KMS-11 (cell line): Measurements from ENCODE around the gene OCRL.

Experiments used
- H2AFZ ChIP-seq: fragments of 200-600 bp; sonication (generic); 2 replicates; pipeline ENCODE4 v1.6.1; 2016; ENCODE audit warnings: antibody characterized with exemption, mixed run types, low read depth
- H3K27ac ChIP-seq: fragments of 200-600 bp; sonication (generic); 2 replicates; pipeline ENCODE4 v1.6.1; 2016; ENCODE audit warnings: mild to moderate bottlenecking, mixed run types
- H3K27me3 ChIP-seq: fragments of 200-600 bp; sonication (generic); 2 replicates; pipeline ENCODE4 v1.6.1; 2017; ENCODE audit warnings: mild to moderate bottlenecking, low read depth, mixed run types, moderate library complexity; ENCODE audit not compliant: insufficient read depth
- H3K36me3 ChIP-seq: fragments of 200-600 bp; sonication (generic); 2 replicates; pipeline ENCODE4 v1.6.1; 2017; ENCODE audit warnings: mild to moderate bottlenecking, mixed run types; ENCODE audit not compliant: insufficient read depth
- H3K4me1 ChIP-seq: fragments of 200-600 bp; sonication (generic); 2 replicates; pipeline ENCODE4 v1.6.1; 2016; ENCODE audit warnings: mild to moderate bottlenecking, low read depth, mixed run types; ENCODE audit not compliant: poor library complexity, severe bottlenecking
- H3K4me2 ChIP-seq: fragments of 200-600 bp; sonication (generic); 2 replicates; pipeline ENCODE4 v1.7.0; 2016; ENCODE audit warnings: mild to moderate bottlenecking, mixed run types
- H3K4me3 ChIP-seq: fragments of 200-600 bp; sonication (generic); IDR thresholded peaks from 2 replicates; pipeline ENCODE4 v1.6.1; 2017; ENCODE audit warnings: low read depth, low read length, mixed read lengths; ENCODE audit not compliant: insufficient read depth
- H3K79me2 ChIP-seq: fragments of 200-600 bp; sonication (generic); 2 replicates; pipeline ENCODE4 v1.6.1; 2016; ENCODE audit warnings: low read depth, mixed run types; ENCODE audit not compliant: insufficient read depth
- H3K9ac ChIP-seq: fragments of 200-600 bp; sonication (generic); 2 replicates; pipeline ENCODE4 v1.6.1; 2016; ENCODE audit warnings: mild to moderate bottlenecking, mixed run types
- H4K20me1 ChIP-seq: fragments of 200-600 bp; sonication (generic); 2 replicates; pipeline ENCODE4 v1.6.1; 2016; ENCODE audit warnings: mild to moderate bottlenecking, mixed run types; ENCODE audit not compliant: insufficient read depth
- TF ChIP-seq, protein P1 (sequence below): fragments of 200-600 bp; sonication (generic); conservative IDR thresholded peaks from 2 replicates; pipeline ENCODE4 v1.6.1; 2017; ENCODE audit warnings: low read depth, mild to moderate bottlenecking, antibody characterized with exemption, low read length, moderate library complexity, mixed read lengths

OCRL gene

DNA sequence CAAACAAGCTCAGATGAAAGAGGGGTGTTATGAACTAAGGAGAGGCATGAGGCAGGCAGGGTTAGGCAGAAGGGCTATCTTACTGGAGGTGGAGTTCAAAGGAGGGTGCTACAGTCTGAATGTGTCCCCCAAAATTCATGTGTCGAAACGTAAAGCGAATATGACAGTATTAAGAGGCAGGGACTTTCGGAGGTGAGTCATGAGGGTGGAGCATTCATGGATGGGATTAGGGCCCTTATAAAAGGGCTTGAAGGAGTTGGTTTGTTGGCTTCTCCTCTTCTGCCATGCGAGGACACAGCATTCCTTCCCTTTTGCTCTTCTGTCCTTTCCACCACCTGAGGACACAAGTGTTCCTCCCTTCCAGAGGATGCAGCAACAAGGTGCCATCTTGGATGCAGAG is 91.8 kb downstream of the OCRL start:
- H4K20me1 ChIP-seq, result no peaks in the 10 kb centered on the region
- no peak overlapping the region for H3K4me2 ChIP-seq
- H3K9ac ChIP-seq, result no peak overlapping the region
- H3K27me3 ChIP-seq, result no peaks in the 10 kb centered on the region
- H3K27ac ChIP-seq, result no peak overlapping the region
- H3K4me3 ChIP-seq, result no peak overlapping the region
- H2AFZ ChIP-seq, result no peak overlapping the region
- TF ChIP-seq, protein P1, sequence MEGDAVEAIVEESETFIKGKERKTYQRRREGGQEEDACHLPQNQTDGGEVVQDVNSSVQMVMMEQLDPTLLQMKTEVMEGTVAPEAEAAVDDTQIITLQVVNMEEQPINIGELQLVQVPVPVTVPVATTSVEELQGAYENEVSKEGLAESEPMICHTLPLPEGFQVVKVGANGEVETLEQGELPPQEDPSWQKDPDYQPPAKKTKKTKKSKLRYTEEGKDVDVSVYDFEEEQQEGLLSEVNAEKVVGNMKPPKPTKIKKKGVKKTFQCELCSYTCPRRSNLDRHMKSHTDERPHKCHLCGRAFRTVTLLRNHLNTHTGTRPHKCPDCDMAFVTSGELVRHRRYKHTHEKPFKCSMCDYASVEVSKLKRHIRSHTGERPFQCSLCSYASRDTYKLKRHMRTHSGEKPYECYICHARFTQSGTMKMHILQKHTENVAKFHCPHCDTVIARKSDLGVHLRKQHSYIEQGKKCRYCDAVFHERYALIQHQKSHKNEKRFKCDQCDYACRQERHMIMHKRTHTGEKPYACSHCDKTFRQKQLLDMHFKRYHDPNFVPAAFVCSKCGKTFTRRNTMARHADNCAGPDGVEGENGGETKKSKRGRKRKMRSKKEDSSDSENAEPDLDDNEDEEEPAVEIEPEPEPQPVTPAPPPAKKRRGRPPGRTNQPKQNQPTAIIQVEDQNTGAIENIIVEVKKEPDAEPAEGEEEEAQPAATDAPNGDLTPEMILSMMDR, result no peak
- no peaks in the 10 kb centered on the region for H3K4me1 ChIP-seq
- no peaks in the 10 kb centered on the region for H3K79me2 ChIP-seq
- H3K36me3 ChIP-seq, result no peaks in the 10 kb centered on the region

DNA sequence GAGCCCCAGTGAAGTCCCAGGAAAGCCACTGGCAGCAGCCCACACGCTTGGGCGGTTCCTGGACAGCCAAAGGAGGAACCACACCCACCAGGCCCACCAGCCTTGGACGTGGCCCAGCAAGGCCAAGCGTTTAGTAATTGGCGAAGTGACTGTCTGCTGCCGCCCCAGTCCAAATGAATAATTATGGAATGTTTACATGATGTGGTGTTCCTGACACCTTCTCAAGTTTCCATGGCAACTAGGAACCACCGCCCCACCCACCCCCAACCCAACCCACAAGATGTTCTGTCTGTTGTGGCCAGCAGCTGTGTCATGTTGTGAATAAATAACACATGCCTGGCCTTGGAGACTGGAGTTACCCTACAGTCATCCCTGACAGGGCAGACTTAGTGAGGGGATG is 92.4 kb downstream of the OCRL start:
- Histone ChIP-seq H3K36me3 (no peaks in the 10 kb centered on the region), H3K4me2 (no peak overlapping the region), H3K9ac (no peak overlapping the region), H3K79me2 (no peaks in the 10 kb centered on the region), H3K4me3 (no peak overlapping the region), H3K27me3 (no peaks in the 10 kb centered on the region), H3K27ac (no peak overlapping the region), H3K4me1 (peaks cover 4% of the 10 kb centered on the region), H4K20me1 (no peaks in the 10 kb centered on the region), H2AFZ (no peak overlapping the region)
- TF ChIP-seq, protein P1, result no peak

DNA sequence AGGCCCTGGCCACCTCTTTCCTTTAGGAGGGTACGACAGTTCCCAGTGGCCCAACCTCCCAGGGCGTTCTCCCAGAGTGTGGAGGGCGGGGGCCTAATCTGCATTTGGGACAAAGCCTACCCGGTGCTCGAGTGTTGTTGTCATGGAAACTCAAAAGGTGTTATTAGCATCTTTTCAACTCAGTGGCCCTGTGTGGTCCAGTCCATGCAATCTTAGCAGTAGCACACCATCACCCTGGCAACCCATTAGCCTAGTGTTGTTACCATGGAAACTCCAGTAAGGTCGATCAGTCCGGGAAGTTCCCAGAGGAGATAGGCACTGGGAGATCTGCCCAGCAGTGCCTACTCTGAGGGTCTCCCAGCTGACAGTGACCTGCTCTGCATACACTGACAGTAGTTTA is 94.5 kb downstream of the OCRL start:
- no peak overlapping the region for H3K9ac ChIP-seq
- H3K36me3 ChIP-seq, result no peaks in the 10 kb centered on the region
- H3K4me2 ChIP-seq, result no peak overlapping the region
- H3K27ac ChIP-seq, result no peak overlapping the region
- H4K20me1 ChIP-seq, result no peaks in the 10 kb centered on the region
- H3K27me3 ChIP-seq, result no peaks in the 10 kb centered on the region
- TF ChIP-seq, protein P1, result no peak
- peaks cover 7% of the 10 kb centered on the region for H3K4me1 ChIP-seq
- H3K4me3 ChIP-seq, result no peak overlapping the region
- H2AFZ ChIP-seq, result no peak overlapping the region
- no peaks in the 10 kb centered on the region for H3K79me2 ChIP-seq

DNA sequence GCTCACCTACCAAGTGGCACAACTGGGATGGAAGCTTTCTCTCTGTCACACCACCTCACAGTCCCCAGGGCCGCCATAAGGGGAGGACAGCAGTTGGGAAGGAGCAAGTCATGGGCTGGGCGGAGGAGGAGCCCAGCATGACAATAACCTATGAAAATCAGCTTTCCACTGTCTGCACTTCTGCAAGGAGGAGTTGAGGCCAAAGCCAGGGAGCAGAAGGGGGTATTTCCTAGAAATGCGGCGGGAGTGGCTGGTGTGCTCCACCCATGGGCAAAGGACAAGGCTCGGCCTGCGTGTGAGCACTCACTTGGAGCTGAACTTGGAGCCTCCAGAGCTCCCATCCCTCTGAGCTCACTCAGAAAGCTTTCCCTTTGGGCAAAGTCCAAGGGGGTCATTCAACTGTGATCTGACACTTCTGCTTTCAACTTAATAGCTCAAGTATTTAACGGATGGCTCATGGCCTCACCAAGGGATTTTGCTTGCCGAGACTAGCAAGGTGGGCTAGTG is 96.2 kb downstream of the OCRL start:
- Histone ChIP-seq H3K79me2 (no peaks in the 10 kb centered on the region), H2AFZ (no peak overlapping the region), H4K20me1 (no peaks in the 10 kb centered on the region), H3K4me2 (no peak overlapping the region), H3K36me3 (no peaks in the 10 kb centered on the region), H3K27ac (no peak overlapping the region), H3K4me1 (peaks cover 7% of the 10 kb centered on the region), H3K27me3 (no peaks in the 10 kb centered on the region), H3K4me3 (no peak overlapping the region), H3K9ac (no peak overlapping the region)
- TF ChIP-seq, protein P1, result no peak
